HG03175 (cell line): ENCODE measurements around the gene RPL32.
"Not testable (repeated sequence)": the region's sequence is repeated elsewhere in the genome, so short reads cannot be mapped to it uniquely, and the experiment has no call there.

ENCODE experiments used
- ATAC-seq: cut with Tn5 transposase; IDR thresholded peaks from one replicate; pipeline ENCODE4 v1.9.1; 2021; ENCODE audit warnings: mild to moderate bottlenecking, moderate library complexity; ENCODE audit not compliant: unreplicated experiment

Gene RPL32

DNA sequence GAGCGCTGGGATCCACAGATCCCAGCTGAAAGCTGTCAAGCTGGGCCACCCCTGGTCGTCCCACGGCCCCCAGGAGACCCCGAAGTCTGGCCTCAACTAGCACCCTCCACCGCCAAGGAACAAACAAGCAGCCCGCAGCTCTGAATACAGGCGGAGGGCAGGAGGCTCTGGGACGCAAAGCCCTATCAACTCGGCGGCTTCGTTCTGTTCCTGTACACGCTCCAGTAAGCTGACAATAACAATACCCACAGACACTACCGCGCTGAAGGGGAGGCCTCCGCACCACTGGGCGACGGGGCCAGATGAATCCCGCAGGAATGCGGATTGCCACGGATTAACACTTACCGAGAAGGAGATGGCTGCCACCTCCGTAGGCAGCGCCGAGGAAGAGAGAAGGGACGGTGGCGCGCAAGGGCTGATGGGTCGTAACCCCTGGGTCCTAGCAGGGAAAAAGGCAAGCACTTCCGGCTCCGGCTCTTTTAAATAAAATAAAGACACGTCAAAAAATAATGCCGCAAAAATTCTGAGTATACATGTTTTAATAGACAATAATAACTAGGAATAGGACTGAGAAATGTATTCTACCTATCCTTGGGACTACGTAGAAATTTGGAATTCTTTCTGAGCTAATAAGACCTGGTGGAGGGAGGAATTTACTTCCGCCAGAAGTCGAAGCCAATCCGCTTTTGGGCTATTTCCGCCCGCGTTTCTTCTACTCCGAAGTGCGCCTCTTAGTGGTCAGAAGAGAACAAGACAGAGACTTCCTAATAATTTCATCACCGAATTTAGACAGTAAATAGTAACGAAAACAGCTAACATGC, at the start of gene RPL32:
Gene RPL32, minus strand, starts transcription at position 417 of the 821 bp plus-strand sequence. CDS start 1,328 bp downstream, outside the sequence.
- peak; percentile 84 for ATAC-seq

DNA sequence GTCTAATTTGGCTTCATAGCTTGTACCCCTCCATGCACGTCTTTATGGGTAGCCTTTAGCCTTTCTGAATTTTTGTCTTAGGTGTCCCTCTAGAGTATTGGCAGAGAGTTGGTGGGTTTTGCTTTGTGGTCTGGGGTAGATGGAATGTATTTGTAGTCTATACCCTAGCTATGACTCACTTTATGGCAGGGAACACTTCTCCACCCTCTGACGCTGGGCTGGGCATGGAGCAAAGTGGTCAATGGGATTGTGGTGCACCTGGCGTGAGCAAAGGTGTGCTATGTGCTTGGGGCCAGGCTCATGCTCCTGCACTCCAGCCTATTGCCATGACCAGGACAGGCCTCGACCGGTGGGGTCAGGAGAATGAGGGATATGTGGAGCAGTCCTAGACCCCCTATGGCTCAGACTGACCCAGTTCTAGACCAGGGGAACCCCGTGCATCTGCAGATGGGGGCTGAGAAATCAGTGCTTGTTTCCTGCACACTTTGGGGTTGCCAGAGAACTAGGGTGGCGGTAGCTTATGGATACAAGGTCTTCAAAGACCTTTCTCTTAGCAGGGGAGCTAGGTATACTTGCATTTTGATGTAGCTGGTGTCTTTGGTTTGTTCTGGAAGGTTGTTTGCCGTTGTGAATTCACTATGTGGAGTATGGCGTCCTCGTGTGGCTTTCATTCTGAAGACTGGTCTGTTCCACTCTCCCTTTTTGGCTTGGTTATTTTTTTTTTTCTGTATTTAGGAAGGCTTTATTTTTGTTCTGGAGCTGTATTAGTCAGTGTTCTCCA, 49.4 kb upstream of the RPL32 start:
- ATAC-seq = no peak

DNA sequence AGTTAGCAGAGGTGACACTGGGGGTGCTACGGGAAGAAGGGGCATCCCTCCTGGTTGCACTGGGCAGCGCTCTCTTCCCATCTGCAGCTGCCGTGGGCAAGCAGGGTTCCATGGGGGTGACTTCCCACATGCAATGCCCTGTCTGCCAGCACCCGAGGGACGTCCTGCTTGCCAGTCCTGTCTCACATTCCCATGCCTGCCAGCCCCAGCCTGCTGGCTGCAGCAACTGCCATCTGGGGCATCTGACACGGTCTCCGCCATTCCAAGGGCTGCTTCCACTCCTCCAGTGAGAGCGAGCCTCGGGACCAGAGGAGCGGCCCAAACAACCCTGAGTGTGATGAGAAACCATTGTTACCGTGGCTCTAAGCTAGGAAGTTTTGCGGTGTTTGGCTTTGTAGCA, 45.4 kb upstream of the RPL32 start:
- ATAC-seq = no peak

DNA sequence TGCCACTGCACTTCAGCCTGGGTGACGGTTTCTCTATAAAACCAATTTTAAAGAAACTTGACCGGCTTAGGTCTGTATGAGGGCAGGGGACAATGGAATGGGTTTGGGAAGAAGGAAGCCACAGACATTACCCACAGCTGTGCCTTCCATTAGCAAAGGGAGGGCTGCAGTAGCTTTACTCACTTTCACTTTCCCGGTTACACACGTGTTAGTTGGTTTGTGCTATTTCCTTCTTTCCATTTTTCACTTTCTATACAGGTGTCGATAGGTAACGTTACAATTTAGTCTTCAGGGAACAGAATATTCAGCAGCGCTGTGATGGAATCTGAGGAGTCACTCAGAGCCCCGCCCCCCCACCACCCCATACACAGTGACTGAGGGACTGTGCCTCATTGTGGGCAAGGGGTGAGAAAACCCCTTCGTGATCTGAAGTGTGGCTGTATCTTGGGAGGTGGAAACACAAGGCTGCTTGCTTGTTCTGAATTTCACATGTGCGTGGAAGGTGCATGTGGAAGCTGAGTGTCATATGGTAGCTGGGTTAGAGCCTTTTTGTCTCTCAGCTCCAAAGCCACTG, 44.8 kb upstream of the RPL32 start:
- peak; percentile 59 for ATAC-seq

DNA sequence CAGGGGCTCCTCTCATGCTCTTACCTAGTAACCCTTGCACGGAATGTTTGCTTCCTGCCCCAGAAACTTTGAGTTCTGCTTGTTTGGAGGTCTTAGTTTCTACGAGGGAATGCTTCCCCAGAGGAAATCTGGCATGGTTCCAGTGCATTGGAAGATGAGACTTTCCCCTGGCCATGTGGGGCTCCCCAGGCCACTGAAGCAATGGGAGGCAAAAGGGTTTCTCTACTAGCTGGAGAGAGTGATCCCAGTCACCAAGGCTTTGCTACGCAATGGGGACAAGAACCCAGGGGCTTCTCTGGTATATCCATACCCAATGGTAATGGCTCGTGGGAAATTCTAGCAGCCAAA, 44.2 kb upstream of the RPL32 start:
- no peak for ATAC-seq

DNA sequence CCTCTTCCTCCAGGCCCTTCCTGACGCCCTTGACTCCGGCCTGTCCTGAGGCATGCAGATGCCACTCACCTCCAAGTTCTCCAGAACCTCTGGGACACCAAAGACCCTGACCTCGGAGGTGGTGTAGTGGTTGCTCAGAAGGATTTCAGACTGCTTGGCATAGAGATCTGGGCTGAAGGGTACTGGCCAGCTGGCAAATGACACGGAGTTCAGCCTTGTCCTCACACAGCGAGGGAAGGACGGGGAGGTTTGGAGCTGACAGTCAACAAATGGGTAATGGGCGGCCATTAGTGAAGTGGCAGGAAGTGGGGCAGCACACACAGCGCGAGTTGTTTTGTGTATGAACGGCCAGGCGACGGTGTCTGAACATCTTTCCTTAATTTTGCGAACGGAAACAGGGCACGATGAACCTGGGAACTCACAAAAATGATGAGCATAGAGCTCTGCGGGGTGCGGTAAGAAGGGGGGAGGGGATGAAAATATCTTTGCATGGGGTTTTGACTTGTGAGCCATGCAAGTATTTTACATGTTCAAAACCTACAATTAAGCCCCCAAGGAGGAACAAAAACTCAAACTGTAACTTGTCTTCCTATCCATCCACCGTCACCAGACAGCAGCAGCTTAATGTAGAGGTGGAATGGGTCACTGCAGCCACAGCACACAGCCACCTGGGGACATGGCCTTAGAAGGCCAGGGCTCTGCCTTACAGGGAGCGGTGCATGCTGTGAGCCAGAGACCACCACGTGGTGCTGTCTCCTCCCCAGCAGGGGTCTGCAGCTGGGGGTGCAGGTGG, 43.6 kb upstream of the RPL32 start:
- ATAC-seq = no peak

DNA sequence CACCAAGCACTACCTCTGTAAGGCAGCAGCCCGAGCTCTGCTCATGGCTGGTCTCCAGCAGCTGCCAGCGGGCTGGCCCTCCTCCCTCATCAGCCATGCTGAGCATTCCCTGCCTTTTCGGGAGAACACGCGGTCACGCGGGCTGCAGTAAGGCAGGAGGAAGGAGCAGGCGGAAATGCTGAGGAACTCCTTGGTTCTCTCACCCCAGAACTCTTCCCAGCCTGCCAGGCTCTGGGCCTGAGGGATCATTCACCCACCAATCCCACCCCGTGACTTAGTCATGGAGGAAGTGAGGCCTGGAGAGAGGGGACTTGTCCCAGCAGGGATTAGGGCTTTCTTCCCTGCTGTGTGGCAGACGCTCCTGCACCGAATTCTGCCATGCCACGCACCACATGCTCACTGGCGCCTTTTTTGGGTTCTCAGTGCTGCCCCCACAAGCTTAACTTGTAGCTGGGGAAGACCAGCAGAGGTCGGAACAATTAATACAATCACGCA, 42.9 kb upstream of the RPL32 start:
- ATAC-seq = no peak

DNA sequence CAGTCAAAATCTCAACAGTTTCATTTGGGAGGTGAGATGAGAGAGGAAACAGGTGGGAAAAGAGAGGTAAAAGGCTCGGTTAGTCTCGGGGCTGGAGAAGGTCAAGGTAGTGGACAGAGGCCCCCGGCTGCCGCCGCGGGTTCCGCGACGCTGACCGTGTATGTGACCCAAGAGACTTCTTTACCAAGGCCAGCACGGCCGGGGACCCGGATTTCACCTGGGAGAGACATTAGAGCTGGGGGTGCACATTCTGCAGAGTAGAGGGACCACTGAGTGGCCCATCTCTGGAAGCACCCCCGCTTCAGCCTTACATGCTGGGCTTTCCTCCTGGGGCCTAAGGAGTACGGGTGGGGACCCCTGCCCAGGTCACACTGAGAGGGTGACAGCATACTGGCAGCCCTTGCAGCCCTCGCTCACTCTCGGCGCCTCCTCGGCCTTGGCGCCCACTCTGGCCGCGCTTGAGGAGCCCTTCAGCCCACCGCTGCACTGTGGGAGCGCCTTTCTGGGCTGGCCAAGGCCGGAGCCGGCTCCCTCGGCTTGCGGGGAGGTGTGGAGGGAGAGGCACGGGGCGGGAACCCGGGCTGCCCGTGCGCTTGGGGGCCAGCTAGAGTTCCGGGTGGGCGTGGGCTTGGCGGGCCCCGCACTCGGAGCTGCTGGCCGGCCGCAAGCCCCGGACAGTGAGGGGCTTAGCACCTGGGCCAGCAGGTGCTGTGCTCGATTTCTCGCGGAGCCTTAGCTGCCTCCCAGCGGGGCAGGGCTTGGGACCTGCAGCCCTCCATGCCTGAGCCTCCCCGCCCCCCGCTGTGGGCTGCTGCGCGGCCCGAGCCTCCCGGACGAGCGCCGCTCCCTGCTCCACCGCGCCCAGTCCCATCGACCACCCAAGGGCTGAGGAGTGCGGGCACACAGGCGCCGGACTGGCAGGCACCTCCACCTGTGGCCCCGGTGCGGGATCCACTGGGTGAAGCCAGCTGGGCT, 41.3 kb upstream of the RPL32 start:
- no peak for ATAC-seq

DNA sequence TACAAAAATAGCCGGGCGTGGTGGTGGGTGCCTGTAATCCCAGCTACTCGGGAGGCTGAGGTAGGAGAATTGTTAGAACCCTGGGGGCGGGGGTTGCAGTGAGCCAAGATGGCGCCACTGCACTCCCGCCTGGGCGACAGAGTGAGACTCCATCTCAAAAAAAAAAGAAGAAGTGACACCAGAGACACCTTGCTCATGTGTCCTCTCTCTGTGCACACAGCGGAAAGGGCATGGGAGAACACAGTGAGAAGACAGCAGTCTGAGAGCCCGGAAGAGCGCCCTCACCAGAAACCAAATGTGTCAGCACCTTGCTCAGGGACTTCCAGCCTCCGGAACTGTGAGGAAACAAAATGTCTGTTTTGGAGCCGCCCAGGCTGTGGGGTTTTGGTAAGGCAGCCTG, 40.5 kb upstream of the RPL32 start:
- ATAC-seq = peak; percentile 67

DNA sequence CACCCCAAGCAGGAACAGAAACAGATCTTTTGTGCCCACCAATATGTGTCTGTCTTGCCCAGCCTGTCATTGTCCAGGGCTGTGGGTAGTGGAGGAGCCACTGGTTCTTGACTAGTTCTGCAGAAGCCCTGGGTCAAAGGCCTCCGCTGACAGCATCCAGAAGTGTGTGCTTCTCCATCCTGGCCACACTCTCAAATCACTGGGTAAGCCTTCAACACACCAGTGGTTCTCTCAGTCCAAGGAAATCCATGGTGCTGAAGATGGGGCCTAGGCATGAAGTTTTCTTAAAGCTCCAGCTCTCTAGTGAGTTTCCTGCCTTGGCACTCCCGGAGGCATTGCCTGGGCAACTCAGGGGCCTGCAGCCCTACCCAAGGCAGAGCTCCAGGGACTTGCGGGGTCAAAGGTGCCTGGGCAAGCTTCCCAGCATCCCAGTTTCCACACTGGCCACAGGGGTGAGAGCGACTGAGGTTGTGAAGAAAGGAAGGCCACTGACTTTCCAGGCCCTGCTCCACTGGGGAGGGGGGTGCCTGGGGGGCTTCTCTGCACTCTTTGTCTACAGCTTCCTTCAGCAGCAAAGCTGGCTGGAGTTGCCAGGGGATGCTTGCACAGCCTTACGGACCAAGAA, 37.9 kb upstream of the RPL32 start:
- no peak for ATAC-seq

DNA sequence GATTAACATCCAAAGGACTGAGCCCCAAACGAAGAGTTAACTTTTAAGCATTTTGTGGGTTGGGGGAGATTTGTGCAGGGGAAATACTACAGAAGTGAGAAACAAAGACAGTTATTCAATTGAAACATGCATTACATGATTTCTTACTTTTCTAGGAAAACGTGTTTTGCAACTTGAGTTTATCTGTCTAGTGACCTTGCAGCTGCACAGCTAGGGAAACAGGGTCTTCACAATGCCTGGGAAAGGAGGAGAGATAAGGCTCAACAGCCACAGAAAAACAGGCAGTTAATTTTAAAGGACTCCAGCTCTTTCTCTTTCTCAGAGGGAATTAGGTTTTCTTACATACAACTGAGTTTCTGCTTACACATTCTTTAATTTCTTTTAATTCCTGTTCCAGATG, 37.4 kb upstream of the RPL32 start:
- not testable (repeated sequence) for ATAC-seq

DNA sequence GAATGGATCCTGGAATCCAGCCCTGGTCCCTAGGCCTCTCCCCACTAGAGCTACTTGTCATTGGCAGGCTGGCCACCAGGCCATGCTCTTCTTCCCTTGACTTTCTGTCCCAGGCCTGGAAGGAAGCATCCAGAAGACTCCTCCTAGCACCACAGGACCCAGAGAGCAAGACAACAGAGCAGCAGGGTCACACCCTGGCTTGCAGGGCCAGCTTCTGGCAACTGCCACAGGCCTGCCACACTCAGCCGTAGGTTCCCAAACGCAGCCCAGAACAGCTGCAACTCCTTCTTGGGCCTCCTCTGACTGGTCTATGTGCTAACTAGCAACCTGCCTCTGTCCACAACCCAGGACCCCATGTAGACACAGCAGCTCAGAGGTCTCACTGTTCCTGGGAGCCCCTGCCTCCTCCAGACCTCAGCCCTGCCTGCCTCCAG, 36.8 kb upstream of the RPL32 start:
- no peak for ATAC-seq

DNA sequence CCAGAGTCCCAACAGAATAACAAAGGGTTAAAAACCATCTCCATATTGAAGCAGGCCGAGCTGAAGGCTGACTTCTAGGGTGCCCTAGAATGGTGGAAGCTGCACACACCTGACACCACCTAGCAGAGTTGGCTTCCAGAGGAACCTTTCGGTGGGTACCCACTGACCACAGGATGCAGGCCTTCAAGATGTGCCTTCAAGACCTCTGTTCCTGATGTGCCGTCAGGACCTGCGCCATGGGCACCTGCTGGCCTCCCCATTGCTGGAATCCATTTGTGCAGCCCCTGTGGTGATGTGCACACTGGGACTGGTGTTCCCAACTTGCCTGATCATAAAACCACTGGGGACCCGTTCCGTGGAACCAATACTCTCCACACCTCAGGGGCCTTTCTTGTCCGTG, 35.7 kb upstream of the RPL32 start:
- ATAC-seq = no peak

DNA sequence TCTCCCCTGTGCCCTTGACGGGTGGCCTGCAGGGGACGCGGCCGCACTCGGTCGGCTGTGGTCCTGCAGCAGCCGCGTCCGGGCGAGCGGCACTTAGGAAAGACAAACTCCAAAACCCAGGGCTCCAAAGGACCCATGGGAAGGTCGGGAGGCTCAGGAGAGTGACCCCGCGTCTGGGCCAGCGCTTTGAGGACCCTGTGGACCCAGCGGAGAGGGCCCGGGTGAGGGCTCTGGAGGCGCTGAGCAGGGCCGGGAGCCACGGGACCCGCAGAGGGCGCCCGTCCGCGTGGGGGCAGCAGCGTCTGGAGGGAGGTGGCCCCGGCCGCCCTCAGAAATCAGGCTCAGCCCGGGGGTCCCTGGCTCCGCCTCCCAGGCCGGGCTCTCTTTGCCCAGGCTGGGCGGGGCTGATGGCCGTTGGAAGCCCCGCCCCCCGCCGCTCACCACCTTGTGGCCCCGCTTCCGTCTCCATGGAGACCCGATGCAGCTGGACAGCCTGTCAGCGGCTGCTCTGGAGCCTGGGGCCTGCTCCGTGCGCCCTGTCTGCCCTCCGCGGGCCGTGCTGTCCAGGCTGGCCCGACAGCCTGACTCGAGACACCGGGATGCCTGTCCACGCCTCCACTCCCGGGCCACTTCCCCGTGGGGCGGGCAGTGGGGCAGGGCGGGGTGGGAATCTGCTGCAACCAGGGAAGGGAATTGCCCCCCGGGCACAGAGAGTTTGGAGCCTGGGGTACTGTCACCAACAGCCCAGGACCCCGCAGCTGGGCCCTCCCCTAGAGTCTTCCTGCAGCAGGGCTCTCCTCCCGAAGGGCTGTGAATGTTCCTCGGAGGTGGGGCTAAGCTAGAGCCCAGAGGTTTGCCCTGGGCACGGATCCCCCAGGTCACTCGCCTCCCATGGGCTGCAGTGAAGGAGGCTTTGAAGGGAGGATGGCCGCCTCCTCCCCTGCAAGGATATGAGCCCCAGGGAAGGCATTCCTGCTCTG, 34.8 kb upstream of the RPL32 start:
- peak; percentile 67 for ATAC-seq

DNA sequence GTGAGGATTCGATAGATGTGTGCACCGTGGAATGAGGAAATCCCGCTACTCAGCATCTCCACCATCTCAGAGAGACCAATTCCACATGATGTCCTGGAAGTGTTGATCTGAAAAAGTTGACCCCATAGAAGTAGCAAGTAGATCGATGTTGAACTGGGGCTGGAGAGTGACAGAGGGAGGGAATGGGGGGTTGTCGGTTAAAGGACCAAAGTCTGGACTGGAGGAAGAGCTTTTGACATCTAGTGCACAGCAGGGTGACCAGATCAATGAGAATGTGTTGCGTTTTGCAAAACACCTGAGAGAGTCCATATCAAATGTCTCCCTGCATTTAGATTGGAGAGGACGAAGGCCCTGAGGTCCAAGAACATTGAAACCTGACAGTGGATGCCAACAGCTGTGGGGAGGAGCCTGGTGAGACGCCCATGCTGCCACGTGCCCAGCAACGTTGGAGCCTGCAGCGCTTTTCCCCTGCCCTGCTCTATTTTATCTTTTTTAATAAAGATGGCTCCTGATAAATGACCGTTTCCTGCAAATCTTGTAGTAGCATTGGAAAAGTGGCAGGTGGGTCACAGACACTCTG, 30.1 kb upstream of the RPL32 start:
- no peak for ATAC-seq

DNA sequence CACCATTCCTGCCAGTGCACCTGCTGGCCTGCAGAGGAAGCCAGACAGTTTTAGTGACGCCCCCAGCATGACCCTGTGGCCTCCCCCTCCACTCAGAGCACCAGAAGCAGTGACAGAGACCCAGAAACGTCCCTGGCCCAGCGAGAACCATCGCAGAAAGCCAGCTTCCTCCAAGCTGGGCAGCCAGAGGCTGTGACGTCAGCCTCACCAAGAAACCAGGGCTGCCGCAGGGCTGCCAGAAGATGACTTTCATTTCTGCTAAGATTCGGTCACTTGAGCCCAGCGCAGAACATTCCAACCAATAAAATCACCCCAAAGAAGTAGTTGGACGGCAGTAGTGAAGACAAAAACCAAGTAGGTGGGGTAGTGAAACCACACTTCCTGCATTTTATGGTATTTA, 29.6 kb upstream of the RPL32 start:
- ATAC-seq = no peak

DNA sequence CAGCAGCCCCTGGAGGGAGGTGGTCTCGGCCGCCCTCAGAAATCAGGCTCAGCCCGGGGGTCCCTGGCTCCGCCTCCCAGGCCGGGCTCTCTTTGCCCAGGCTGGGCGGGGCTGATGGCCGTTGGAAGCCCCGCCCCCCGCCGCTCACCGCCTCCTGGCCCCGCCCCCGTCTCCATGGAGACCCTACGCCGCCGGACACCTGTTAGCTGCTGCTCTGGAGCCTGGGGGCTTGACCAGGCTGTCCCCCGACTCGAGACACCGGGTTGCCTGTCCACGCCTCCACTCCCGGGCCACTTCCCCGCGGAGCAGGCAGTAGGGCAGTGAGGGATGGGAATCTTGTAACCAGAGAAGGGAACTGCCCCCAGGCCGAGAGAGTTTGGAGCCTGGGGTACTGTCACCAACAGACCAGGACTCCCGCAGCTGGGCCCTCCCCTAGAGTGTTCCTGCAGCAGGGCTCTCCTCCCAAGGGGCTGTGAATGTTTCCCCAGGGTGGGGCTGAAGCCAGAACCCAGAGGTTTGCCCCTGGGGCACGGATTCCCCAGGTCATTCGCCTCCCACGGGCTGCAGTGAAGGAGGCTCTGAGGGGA, 27.8 kb upstream of the RPL32 start:
- ATAC-seq = peak; percentile 70
